ENCODE data around the gene BRD3OS. TPM values are rescaled to one million over a fixed set of nuclear protein-coding genes. Genes with fewer than 3 reads are reported as not detected.

The BRD3OS gene
- total RNA-seq, 4 donors from 2014 or later: 0.76 to 9.3 (median 5.8) TPM

DNA sequence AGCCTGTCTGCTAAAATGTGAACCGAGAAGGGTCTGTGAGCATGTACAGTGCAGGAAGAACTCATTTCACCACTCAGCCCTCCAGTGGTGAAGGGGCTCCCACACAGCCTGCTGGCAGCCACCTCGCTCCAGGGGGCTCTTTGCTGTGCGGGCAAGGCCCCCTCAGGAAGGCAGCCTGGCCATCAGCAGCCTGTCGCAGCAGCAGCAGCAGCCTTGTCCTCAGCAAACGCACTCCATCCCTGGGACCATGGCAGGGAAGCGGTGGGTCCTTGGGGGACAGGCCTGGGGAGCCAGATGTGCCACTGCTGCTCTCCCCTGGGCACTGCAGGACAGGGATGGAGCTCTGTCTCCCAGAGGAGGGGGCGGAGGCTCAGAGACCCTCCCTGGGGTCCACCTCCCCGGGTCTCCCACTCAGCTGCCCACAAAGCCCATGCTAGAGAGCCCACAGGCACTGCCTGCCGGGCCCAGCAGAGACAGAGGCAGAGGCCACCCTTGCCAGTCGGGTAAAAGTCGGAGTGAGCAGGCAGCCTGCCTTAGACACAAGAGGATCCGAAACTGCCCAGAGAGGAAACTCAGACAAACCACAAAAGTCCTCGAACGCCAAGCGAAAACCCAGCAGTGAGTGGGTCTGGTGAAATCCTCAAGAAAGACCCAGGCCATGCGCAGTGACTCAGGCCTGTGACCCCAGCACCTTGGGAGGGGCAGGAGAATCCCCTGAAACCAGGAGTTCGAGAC, 34.5 kb downstream of the BRD3OS start:
- in situ Hi-C loops (cut with MboI; ENCODE audit: low sequenced_read_pairs in 4 of 4): no loop called here
- Histone ChIP-seq H3K4me3 (no peak overlapping the region), H3K27me3 (no peaks in the 10 kb centered on the region), H3K4me1 (peaks cover 93 to 100% of the 10 kb centered on the region in 2 donors), H3K27ac (no peak overlapping the region), H3K9me3 (no peaks in the 10 kb centered on the region), H3K36me3 (no peaks in the 10 kb centered on the region)
- ATAC-seq (no peak), DNase-seq (peak in 1 of 2 donors; percentile 28)
- TF ChIP-seq POLR2A (IDR thresholded peaks at IDR 0.05): no peak
- TF ChIP-seq, protein P1, sequence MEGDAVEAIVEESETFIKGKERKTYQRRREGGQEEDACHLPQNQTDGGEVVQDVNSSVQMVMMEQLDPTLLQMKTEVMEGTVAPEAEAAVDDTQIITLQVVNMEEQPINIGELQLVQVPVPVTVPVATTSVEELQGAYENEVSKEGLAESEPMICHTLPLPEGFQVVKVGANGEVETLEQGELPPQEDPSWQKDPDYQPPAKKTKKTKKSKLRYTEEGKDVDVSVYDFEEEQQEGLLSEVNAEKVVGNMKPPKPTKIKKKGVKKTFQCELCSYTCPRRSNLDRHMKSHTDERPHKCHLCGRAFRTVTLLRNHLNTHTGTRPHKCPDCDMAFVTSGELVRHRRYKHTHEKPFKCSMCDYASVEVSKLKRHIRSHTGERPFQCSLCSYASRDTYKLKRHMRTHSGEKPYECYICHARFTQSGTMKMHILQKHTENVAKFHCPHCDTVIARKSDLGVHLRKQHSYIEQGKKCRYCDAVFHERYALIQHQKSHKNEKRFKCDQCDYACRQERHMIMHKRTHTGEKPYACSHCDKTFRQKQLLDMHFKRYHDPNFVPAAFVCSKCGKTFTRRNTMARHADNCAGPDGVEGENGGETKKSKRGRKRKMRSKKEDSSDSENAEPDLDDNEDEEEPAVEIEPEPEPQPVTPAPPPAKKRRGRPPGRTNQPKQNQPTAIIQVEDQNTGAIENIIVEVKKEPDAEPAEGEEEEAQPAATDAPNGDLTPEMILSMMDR (IDR thresholded peaks at IDR 0.05 in 4 of 5, conservative IDR thresholded peaks at IDR 0.05 in 1 of 5): no peak
- intact Hi-C loops (cut with DNase I; ENCODE audit: low total_unique reads): loop anchor here (2.0 to 5.0 kb wide), 2 partner anchors 35 to 1067 kb away; partner anchors contain the start of gene BRD3OS

DNA sequence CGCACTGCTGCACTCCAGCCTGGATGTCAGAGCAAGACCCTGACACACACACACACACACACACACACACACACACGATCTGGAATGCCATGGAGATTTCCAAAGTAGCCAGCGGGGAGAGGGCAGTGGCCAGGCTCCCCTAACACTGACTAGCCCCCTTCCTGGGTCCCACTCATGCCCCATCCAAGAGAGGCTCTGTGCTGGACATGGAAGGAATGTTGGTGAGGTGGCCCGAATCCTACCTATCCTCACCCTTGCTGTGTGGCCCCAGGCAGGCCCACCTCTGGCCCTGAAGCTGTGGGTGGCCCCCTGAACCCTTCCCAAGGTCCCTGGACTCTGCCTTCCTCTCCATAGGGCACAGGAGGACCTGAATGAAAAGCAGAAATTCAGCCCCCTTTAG, 35.3 kb downstream of the BRD3OS start:
- no peak for DNase-seq
- no peak for TF ChIP-seq POLR2A (IDR thresholded peaks at IDR 0.05)
- TF ChIP-seq, protein P1 (IDR thresholded peaks at IDR 0.05 in 4 of 5, conservative IDR thresholded peaks at IDR 0.05 in 1 of 5): no peak
- H3K9me3 ChIP-seq: no peaks in the 10 kb centered on the region
- peak overlapping the region in 2 of 4 donors; percentile 76 to 80 for H3K27ac ChIP-seq
- H3K27me3 ChIP-seq: no peaks in the 10 kb centered on the region
- no peak overlapping the region for H3K4me3 ChIP-seq
- no peak for ATAC-seq
- in situ Hi-C loops (cut with MboI; ENCODE audit: low sequenced_read_pairs in 4 of 4) (no loop called here), intact Hi-C loops (cut with DNase I; ENCODE audit: low total_unique reads) (loop anchor here (5.0 kb wide), 1 partner anchor 1067 kb away; no protein-coding TSS in a partner anchor)
- peaks cover 92 to 100% of the 10 kb centered on the region in 2 donors for H3K4me1 ChIP-seq
- H3K36me3 ChIP-seq: no peaks in the 10 kb centered on the region

DNA sequence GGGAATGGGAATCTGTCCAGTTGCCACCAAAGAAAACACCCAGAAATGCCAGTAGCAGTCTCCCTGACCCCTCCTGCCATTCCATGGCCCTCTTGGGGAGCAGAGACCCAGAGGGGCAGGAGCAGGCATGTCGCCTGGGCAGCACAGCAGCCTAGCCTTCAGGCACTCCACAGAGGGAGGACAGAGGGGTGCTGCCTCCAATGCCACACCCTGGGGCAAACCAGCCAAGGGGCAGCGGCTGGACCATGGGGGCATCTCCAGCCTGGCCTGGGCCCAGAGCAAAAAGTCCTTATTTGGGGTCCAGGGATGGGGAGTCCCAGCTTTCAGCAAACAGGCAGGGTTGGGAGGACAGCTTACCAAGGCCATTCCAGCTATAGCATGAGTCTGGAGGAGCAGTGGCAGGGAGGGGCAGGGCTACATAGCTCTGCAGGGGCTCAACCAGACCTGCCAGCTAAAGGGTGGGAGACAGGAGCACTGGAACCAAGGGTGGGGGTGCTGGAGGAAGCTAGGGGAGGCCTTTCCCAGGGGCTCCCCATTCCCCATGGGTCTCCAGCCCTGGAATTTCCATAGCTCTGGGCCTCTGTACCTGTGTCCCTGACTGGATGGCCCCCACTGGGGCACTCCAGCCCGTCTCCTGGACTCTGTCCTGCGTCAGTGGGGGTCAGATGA, 35.9 kb downstream of the BRD3OS start:
- Histone ChIP-seq H3K9me3 (no peaks in the 10 kb centered on the region), H3K36me3 (no peaks in the 10 kb centered on the region), H3K27me3 (no peaks in the 10 kb centered on the region), H3K4me3 (peak overlapping the region in 1 of 4 donors; percentile 44), H3K27ac (peak overlapping the region; percentile 76 to 83 (median 78)), H3K4me1 (peaks cover 94 to 100% of the 10 kb centered on the region in 2 donors)
- ATAC-seq (no peak), DNase-seq (no peak)
- TF ChIP-seq, protein P1 (IDR thresholded peaks at IDR 0.05 in 4 of 5, conservative IDR thresholded peaks at IDR 0.05 in 1 of 5): no peak
- no peak for TF ChIP-seq POLR2A (IDR thresholded peaks at IDR 0.05)
- intact Hi-C loops (cut with DNase I; ENCODE audit: low total_unique reads): loop anchor here (5.0 kb wide), 1 partner anchor 1066 kb away; no protein-coding TSS in a partner anchor
- in situ Hi-C loops (cut with MboI; ENCODE audit: low sequenced_read_pairs in 4 of 4): no loop called here

DNA sequence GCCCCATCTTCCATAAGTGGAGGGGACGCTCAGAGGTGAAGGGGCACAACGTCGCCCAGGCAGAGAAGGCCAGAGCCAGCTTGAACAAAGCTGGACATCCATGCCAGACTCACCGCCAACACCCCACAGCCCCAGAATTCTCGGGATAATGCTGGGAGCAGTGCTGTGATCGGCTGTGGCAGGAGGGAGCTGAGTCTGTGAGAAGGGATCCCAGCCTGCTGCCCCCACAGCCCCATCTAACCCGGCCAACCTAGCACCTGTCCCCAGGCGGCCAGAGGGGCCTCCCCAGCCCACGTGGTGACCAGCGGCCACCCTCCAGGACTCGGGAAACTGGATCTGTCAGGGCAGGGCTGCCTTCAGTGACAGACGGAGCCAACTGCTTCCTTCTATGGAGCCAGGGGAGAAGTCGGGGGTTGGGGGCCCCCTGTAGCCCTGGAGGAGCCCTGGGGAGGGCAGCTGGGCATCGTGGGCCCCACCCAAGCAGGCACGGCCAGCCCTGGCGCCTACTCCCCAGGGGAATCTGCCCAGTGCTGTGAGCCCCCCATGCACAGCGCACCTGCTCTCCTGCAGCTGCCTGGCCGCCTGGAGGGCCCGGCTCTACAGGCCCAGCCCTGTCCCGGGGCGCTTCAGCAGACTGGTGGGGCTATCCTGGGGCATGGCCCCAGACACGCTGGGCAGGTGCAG, 36.5 kb downstream of the BRD3OS start:
- in situ Hi-C loops (cut with MboI; ENCODE audit: low sequenced_read_pairs in 4 of 4) (no loop called here), intact Hi-C loops (cut with DNase I; ENCODE audit: low total_unique reads) (loop anchor here (5.0 kb wide), 1 partner anchor 1065 kb away; no protein-coding TSS in a partner anchor)

More for the DNA sequence above, 36.5 kb downstream of the BRD3OS start:
- H3K27me3 ChIP-seq: no peaks in the 10 kb centered on the region
- peak in 1 of 2 donors; percentile 4 for TF ChIP-seq POLR2A (IDR thresholded peaks at IDR 0.05)
- TF ChIP-seq, protein P1 (IDR thresholded peaks at IDR 0.05 in 4 of 5, conservative IDR thresholded peaks at IDR 0.05 in 1 of 5): no peak
- peak overlapping the region; percentile 76 to 83 (median 78) for H3K27ac ChIP-seq
- H3K4me1 ChIP-seq: peaks cover 94 to 100% of the 10 kb centered on the region in 2 donors
- peak; percentile 84 to 88 for ATAC-seq
- H3K9me3 ChIP-seq: no peaks in the 10 kb centered on the region
- peak; percentile 68 to 89 for DNase-seq
- H3K4me3 ChIP-seq: peak overlapping the region; percentile 19 to 44 (median 22)
- no peaks in the 10 kb centered on the region for H3K36me3 ChIP-seq

Data from gastrocnemius medialis (tissue), 4 donors.